Measurements from ENCODE around the gene GTF2A1.
A peak's percentile ranks its signal among the peaks of the same experiment; 100 is the strongest.

The GTF2A1 gene

GRCh38 chr14:81220580-81220829, 254 bp downstream of the GTF2A1 start:
- peak overlapping the region; percentile 80 for H3K4me3 ChIP-seq (replicated peaks; ENCODE audit: low read depth, low read length)
- TF ChIP-seq, protein P1, sequence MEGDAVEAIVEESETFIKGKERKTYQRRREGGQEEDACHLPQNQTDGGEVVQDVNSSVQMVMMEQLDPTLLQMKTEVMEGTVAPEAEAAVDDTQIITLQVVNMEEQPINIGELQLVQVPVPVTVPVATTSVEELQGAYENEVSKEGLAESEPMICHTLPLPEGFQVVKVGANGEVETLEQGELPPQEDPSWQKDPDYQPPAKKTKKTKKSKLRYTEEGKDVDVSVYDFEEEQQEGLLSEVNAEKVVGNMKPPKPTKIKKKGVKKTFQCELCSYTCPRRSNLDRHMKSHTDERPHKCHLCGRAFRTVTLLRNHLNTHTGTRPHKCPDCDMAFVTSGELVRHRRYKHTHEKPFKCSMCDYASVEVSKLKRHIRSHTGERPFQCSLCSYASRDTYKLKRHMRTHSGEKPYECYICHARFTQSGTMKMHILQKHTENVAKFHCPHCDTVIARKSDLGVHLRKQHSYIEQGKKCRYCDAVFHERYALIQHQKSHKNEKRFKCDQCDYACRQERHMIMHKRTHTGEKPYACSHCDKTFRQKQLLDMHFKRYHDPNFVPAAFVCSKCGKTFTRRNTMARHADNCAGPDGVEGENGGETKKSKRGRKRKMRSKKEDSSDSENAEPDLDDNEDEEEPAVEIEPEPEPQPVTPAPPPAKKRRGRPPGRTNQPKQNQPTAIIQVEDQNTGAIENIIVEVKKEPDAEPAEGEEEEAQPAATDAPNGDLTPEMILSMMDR (IDR thresholded peaks at IDR 0.05; ENCODE audit: low read depth, low read length, missing control alignments): no peak
- DNase-seq (ENCODE audit: extremely low read depth, low read depth): no peak

DNA sequence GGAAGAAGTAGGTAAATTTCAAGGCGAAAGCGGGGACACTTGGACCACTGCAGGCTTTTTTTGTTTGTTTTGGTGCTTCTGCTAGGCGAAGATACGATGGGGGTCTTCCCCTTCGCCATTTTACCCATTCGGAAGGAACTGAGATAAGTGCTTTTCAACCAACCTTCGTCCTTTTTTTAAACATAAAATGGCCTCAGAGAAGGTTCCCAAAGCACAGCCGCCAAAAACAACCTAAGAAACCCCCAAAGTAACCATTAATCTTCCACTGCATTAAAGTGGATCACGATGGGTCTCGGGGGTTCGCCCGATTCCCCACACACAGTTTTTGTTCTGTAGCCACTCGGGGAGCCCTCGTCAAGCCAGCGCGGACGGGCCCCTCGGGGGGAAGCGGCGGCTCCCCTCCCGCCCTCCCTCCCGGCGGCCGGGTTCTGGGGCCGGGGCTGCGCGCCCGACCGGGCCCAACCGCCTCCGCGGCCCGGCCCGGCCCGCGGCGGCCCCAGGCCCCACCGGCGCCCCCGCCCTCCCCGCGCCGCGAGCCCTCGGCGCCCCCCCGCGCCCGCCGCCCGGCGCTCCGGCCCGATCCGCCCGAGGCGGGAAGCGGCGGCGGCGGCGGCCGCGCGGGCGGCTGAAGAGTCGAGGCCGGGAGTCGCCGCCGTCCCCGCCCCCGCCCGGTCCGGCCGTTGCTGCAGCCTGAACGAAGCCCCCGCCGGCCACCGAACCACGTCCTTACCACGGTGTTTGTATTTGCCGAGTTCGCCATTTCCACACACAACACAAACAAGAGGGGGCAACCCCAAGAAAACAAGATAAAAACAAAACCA, 790 bp downstream of the GTF2A1 start:
- H3K4me3 ChIP-seq (replicated peaks; ENCODE audit: low read depth, low read length): peak overlapping the region; percentile 87
- no peak for DNase-seq (ENCODE audit: extremely low read depth, low read depth)
- TF ChIP-seq, protein P1 (IDR thresholded peaks at IDR 0.05; ENCODE audit: low read depth, low read length, missing control alignments): no peak

GRCh38 chr14:81219210-81219758, 1.5 kb downstream of the GTF2A1 start:
- peak; percentile 93 for DNase-seq (ENCODE audit: extremely low read depth, low read depth)
- H3K4me3 ChIP-seq (replicated peaks; ENCODE audit: low read depth, low read length): peak overlapping the region; percentile 87
- TF ChIP-seq, protein P1 (IDR thresholded peaks at IDR 0.05; ENCODE audit: low read depth, low read length, missing control alignments): no peak

DNA sequence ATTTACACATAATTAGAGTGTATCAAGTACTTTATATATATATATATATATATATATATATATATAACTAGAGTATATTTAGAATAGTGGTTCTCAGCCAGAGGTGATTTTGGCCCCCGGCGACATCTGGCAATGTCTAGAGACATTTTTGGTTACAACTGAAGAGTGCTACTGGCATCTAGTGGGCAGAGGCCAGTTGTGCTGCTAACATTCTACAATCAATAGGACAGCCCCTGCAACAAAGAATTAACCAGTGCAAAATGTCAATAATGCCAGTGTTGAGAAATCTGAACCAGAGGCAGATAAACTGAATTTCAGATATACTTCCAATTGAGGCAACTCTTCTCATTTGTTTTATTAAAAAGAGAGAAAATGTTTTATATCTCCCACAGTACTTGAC, 8.9 kb downstream of the GTF2A1 start:
- no peak for DNase-seq (ENCODE audit: extremely low read depth, low read depth)

DNA sequence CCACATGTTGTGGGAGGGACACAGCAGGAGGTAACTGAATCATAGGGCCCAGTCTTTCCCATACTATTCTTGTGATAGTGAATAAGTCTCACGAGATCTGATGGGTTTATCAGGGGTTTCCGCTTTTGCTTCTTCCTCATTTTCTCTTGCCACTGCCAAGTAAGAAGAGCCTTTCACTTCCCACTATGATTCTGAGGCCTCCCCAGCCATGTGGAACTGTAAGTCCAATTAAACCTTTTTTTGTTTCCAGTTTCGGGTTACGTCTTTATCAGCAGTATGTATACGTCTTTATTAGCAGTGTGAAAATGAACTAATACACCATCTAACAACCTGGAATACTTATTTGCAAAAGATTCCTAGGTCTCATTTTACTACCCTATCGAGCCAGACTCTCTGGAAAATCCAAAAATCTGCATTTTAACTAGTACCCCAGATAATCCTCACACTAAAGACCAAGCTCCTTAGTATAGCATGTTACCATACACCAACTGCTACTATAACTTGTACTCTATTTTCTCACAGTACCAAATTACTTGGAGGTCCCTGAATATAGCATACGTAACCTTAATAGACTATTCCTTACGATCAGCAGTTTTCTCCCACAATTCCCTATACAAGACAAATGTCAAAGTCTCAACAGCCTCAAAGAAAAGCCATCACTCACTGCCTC, 11.5 kb downstream of the GTF2A1 start:
- H3K4me3 ChIP-seq (replicated peaks; ENCODE audit: low read depth, low read length): no peak overlapping the region
- TF ChIP-seq, protein P1 (IDR thresholded peaks at IDR 0.05; ENCODE audit: low read depth, low read length, missing control alignments): no peak
- DNase-seq (ENCODE audit: extremely low read depth, low read depth): no peak

More for the DNA sequence above, 8.9 kb downstream of the GTF2A1 start:
- H3K4me3 ChIP-seq (replicated peaks; ENCODE audit: low read depth, low read length): no peak overlapping the region
- TF ChIP-seq, protein P1 (IDR thresholded peaks at IDR 0.05; ENCODE audit: low read depth, low read length, missing control alignments): peak; percentile 39

GRCh38 chr14:81208489-81208888, 12.3 kb downstream of the GTF2A1 start:
- DNase-seq (ENCODE audit: extremely low read depth, low read depth): no peak
- TF ChIP-seq, protein P1 (IDR thresholded peaks at IDR 0.05; ENCODE audit: low read depth, low read length, missing control alignments): no peak
- no peak overlapping the region for H3K4me3 ChIP-seq (replicated peaks; ENCODE audit: low read depth, low read length)

Data from HFF-Myc (cell line).